HG03558 (cell line): ENCODE results near the gene FABP6.
A peak's percentile ranks its signal among the peaks of the same experiment; 100 is the strongest.
"Not testable (repeated sequence)": the region's sequence is repeated elsewhere in the genome, so short reads cannot be mapped to it uniquely, and the experiment has no call there.

Source experiments
- ATAC-seq: cut with Tn5 transposase; IDR thresholded peaks from one replicate; pipeline ENCODE4 v1.9.1; 2021; ENCODE audit warnings: moderate number of reproducible peaks; ENCODE audit not compliant: unreplicated experiment; ENCODE audit errors: extremely low read depth

The FABP6 gene

GRCh38 chr5:160229190-160229742, at the start of gene FABP6:
FABP6 (plus strand) TSS chr5:160229506; CDS start chr5:160229558, 52 bp downstream.
- ATAC-seq, result no peak

DNA sequence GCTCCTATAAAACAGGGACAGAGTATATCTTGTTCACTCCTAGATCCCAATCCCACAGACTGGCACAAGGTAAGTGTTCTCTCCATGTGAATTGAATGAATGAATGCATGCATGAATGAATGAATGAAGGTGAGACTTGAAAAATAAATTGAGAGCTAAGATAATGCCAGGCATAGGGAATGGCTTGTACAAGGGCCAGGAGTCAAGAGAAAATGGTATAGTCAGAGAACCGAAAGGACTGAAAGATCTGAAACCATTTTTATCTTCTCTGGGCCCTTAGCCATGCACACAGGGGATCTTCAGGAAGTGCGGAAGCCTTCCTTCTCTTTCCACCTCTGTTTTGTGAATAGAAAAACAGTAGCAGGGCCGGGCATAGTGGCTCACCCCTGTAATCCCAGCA, 48.4 kb upstream of the FABP6 start:
- ATAC-seq, result no peak

DNA sequence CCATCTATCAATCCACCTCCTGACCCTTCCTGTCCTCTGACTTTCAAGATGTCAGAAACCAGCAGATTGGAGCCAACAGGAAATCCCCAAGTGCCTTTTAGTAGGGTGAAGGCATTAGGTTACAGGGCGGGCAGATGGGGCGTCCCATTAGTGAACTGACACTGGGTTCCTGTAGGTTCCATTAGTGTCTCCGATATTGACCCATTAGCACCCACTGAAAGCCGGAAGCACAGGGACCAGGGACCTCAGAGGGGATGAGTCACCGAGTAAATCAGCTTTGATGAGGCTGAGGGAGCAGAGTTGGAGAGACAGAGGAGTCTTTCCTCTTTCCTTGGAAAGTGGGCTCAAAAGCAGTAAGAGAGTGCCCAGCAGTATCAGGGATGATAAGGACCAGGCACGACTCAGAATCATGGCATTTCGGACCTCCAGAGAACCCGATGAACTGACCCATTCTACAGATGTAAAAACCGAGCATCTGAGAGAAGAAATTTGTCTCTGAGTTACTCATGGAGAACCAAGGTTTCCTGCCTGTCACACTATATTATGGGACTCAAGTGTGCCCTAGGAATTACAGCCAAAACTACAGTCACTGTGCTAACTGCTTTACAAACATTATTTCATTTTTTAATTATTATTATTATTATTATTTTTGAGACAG, 47.2 kb upstream of the FABP6 start:
- ATAC-seq, result no peak

DNA sequence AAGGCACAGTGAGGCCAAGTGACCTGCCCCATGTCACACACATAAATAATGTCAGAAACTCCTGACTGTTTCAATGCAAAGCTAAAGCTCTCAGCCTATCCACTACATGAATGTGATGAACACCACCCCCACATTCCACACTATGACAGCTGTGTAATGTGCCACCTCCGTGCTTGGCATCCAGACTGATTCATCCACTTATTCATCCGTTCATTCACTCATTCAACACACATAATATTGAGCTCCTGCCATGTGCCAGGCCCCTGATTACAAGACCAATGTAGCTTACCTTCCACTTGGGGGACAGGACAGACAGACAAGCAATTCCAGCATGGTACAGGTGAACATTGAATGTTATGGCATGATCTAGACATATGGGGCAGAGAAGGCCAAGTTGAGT, 46.2 kb upstream of the FABP6 start:
- no peak for ATAC-seq

GRCh38 chr5:160185626-160186360, 43.5 kb upstream of the FABP6 start:
- no peak for ATAC-seq

GRCh38 chr5:160186480-160186879, 42.8 kb upstream of the FABP6 start:
- no peak for ATAC-seq

- ATAC-seq, result no peak
These were observed 42.2 kb upstream of the FABP6 start for GRCh38 chr5:160187091-160187490.

DNA sequence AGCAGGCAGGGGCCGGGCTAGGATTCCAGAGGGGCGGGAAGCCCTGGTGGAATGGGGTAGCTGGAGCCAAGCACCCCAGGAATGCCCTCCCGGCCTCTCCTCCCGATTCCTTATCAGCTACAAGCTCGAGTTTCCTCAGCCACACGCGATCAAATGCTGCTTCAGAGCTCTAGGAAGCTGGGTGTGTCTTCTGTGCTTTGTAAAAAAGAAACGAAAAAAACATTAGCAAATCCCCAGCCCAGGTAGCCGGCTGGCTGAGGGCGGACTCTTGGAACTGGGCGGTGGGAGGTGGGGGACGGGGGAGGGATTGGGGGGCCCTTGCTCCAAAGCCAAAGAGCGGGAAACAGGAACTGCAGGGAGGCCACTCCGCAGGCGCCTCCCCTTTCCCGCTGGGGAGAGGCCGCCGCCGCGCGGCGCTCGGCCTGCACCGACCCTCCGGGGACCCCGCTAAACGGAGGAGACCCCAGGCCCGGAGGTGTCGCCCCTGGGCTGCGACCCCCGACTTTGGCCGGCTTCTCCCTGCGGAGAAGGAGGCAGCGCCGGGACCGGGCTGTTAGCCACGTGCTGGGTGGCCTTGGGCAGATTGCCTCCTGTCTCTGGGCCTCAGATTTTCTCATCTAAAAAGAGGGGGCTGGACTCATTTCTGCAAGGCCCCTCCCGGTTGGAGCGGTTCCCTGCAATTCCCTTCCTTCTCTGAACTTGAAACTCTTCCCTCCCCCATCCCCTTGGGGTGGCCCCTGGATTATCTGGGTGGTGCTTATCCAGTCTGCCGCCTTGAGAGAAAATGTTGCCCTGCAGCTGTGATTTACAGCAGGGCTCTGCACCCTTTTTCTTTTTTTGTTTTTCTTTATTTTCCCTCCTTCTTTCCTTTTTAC, 40.9 kb upstream of the FABP6 start:
- ATAC-seq, result no peak

DNA sequence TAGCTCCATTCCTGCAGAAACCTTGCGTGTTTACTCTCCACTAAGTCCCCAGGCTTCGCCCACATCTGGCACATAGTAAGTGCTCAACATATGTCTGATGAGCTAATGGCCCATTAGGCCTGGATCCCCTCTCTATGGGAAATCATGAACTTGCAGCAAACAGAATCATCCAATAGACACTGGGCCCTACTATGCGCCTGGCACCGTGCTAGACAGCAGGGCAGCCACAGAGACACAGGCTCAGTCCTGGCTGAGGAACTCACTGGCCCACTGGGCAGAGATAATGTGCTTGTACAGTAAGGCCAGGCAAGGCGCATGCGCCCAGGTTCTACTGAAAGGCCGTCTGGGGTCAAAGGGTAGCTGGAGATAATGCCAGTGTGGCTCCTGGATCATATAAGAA, 36.9 kb upstream of the FABP6 start:
- no peak for ATAC-seq

DNA sequence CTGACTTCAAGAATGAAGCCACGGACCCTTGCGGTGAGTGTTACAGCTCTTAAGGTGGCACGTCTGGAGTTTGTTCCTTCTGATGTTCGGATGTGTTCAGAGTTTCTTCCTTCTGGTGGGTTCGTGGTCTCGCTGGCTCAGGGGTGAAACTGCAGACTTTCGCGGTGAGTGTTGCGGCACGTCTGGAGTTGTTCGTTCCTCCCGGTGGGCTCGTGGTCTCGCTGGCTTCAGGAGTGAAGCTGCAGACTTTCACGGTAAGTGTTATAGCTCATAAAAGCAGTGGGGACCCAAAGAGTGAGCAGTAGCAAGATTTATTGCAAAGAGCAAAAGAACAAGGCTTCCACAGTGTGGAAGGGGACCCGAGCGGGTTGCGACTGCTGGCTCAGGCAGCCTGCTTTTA, 36.2 kb upstream of the FABP6 start:
- not testable (repeated sequence) for ATAC-seq

DNA sequence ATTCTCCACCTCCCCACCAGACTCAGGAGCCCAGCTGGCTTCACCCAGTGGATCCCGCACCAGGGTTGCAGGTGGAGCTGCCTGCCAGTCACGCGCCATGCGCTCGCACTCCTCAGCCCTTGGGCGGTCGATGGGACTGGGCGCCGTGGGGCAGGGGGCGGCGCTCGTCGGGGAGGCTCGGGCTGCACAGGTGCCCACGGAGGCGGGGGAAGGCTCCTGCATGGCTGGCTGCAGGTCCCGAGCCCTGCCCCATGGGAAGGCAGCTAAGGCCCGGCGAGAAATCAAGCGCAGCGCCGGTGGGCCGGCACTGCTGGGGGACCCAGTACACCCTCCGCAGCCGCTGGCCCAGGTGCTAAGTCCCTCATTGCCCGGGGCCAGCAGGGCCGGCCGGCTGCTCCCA, 35.5 kb upstream of the FABP6 start:
- not testable (repeated sequence) for ATAC-seq

DNA sequence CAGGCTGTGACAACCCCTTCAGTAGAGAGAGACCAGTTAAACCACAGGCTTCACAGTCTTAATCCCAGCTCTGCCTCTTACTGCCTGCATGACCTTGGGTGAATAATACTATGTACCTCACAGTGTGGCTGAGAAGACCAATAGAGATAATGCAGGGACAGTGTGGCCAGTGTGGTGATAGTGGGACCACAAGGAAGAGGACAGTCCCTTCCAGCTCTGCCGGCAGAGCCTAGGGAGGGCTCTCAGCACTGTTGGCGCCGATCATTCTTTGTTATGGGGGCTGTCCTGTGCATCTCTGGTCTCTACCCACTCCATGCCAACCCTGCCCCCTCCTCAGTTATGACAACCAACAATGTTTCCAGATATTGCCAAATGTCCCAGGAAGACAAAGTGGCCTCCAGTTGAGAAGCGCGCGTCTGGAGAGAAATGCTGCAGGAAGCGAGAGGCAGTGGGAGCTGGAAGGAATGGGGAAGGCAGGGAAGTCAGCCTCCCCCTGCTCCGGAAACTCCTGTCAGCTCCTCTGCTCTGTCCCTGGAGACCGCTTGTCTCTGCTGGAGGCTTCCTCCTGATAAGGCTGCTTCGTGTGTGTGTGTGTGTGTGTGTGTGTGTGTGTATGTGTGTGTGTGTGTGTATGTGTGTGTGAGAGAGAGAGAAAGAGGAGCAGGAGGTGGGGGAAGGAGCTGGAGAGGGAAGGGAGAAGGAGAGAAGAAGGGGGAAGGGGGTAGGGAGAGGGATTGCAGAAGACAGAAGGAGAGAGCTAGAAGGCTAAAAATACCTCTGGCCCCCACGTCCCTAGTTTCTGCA, 31.8 kb upstream of the FABP6 start:
- ATAC-seq, result no peak

DNA sequence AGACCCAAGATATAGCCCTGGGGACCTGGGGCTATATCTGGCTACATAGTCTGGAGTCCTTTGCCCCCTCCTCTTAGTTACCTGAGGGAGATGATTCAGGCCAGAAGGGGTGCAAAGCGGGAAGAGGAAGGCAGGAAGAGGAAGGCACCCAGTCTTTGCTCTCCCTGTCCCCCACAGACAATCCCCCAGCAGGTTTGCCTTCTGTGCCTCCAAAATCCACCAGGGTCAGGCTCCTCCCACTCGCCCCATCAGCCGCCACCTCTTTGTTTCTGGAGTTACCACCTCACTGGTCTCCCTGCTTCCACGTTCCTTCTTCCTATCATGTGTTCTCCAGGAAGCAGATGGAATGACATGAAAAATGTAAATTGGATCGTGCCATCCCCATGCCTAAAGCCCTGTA, 31.2 kb upstream of the FABP6 start:
- ATAC-seq, result no peak

DNA sequence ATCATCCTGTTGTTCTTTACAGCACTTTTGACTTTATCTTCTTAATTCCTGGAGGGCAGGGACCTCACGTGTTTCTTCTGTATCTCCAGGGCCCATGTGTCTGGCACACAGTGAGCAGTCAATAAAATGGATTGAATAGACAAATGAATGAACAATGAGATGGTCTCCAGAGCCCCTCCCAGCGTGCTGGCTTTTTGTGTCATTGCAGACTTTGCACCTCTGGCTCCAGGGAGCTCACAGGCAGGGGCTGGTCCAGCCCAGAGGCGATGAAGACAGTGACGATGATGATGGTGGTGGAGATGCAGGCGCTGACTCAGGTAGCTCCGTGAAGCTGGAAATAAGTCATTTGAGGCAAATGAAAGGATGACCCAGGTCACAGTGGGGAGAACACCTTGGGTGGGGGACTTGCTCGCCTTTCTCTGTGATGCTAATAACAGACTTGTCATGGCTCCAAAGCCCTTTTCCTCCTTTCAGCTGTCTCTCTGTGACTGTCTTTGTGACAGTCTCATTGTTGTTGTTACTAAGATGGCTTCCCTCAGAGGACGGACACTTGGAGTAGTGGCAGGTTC, 30.4 kb upstream of the FABP6 start:
- ATAC-seq, result no peak

GRCh38 chr5:160199410-160199911, 29.8 kb upstream of the FABP6 start:
- ATAC-seq, result peak; percentile 84

DNA sequence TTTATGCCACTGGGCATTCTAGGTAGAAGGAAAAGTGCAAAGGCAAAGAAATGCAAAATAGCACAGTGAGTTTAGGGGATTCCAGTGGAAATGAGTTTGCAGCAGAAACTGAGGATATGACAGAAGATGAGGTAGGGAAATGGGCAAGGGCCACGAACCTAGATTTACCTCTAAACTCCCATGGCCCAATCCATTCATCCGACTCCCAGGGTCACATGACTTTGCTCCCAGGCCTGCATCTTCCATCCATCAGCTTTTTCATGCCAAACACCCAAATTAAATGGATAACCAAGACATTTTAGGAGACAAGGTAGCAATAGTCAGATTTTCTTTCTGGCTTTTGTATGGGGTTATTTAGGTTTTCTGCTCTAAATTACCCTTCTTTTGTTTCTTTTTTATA, 22.2 kb upstream of the FABP6 start:
- no peak for ATAC-seq

DNA sequence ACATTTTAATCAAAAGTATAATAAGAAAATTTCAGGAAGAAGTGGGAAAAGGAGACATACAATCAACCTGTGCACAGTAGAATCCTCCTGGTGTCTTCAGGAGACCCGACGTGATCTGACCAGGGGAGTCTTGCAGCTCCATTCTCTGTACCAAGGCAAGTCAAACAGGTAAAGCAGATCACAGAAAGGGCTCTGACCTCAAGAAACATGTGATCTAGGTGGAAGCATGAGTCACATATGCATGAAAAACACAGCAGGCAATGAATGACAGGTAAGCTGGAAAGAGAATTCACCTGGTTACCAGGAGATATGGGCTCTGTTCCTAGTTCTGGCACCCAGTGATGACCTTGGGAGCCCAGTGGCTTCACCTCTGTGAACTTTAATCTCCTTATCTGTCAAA, 19.4 kb upstream of the FABP6 start:
- no peak for ATAC-seq

DNA sequence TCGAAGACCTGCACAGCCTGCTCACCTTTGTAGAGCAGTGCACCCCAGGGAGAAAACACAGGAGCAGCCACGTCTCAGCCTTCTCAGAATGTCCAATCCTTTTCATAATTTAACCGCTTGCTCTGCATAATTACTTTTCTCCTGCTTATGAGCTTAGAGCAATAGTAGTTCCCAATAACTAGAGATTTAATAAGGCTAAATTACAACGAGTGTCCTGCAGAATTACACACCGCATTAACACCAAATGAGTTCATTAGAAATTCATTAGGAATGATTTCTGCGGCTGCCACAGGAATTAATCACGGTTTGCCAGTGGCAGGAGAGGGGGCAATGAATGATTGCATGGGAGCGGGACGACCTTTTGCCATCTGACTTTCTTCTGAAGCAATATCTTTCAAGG, 18.7 kb upstream of the FABP6 start:
- ATAC-seq, result no peak

DNA sequence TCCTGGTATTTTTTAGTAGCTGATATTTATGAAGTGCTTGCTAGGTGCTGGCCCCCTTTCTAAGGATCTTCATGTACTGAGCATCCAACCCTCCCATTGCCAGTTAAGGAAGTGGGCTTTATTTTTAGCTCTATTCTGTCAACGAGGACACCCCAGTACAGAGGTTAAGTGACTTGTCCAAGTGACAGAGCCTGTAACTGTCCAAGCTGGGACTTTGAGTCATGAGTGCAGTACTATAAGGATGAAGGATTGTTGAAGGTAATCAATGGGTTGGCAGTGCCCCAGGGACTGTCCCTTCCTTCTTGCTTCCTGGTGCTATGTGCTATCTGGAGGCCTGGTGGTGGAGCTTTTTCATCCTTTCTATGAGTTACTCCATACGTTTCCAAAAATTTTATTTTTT, 18.0 kb upstream of the FABP6 start:
- ATAC-seq, result no peak
